Nasal cavity respiratory epithelium epithelial cell of viscerocranial mucosa (primary cell): Measurements from ENCODE around the gene CASD1. TPM values are rescaled to one million over a fixed set of nuclear protein-coding genes. Genes with fewer than 3 reads are reported as not detected.

Experiments
- total RNA-seq: library from RNA; depleted of rRNA; stranded (reverse); fragments of >200 nt; gene quantifications from 2 replicates; pipeline ENCODE4 v1.2.3, GENCODE V29; 2014

Gene CASD1
- 8.2 and 12.1 TPM in 2 replicates for total RNA-seq

GRCh38 chr7:94509264-94509886 is at the start of gene CASD1:
Gene CASD1, plus strand, starts transcription at chr7:94509809. Its CDS starts 276 bp downstream, at chr7:94510085.

Other genes starting within 250 kb of the CASD1 start
- gene COL1A2, start 114.9 kb upstream of the CASD1 start, total RNA-seq = 0.34 and 2.3 TPM in 2 replicates
- gene SGCE, start 146.3 kb downstream of the CASD1 start, total RNA-seq = 5.8 and 19.8 TPM in 2 replicates